Activated T-helper 2 cell treated with anti-CD3 and anti-CD28 coated beads, Interferon-gamma antibody, Interleukin-2, Interleukin-4, amounts not matched to agents 10 μg/mL and 5 μg/mL and 100 μg/mL, durations not matched to agents 14 hours and 24 hours and 36 hours (primary cell): ENCODE measurements around the gene CEBPA. TPM values are rescaled to one million over a fixed set of nuclear protein-coding genes. Genes with fewer than 3 reads are reported as not detected.
"Not testable (repeated sequence)": the region's sequence is repeated elsewhere in the genome, so short reads cannot be mapped to it uniquely, and the experiment has no call there.

Experiments
- DNase-seq: peaks from one replicate; pipeline ENCODE4 v3.0.0; 2021; ENCODE audit warnings: low spot score
- H3K27ac Mint-ChIP-seq: one replicate; pipeline ENCODE4 v1.8.0; 2021; ENCODE audit warnings: mixed read lengths
- H3K27me3 Mint-ChIP-seq: one replicate; pipeline ENCODE4 v1.8.0; 2021; ENCODE audit warnings: low read depth, mixed read lengths
- H3K36me3 Mint-ChIP-seq: one replicate; pipeline ENCODE4 v1.8.0; 2021; ENCODE audit warnings: low read depth, mixed read lengths
- H3K4me1 Mint-ChIP-seq: one replicate; pipeline ENCODE4 v1.8.0; 2021; ENCODE audit warnings: low read depth, mixed read lengths
- H3K4me3 Mint-ChIP-seq: one replicate; pipeline ENCODE4 v1.8.0; 2021; ENCODE audit warnings: low read depth, mild to moderate bottlenecking, moderate library complexity, mixed read lengths
- H3K9me3 Mint-ChIP-seq: one replicate; pipeline ENCODE4 v1.8.0; 2021; ENCODE audit warnings: mixed read lengths
- intact Hi-C: fragments of 100-400 bp; cut with micrococcal nuclease; formaldehyde crosslinking; loops from one replicate; pipeline ENCODE4 v1.15.1; 2023
- total RNA-seq: library from RNA; stranded (reverse); gene quantifications from 2 replicates; pipeline ENCODE4 v1.2.3, GENCODE V29; 2022

The CEBPA gene
- total RNA-seq, 1 donor from 2014 or later, result 0.73 TPM

- Mint-ChIP-seq H3K36me3 (no peaks in the 10 kb centered on the region), H3K27me3 (peaks cover 34% of the 10 kb centered on the region), H3K4me1 (no peaks in the 10 kb centered on the region), H3K4me3 (no peak overlapping the region), H3K9me3 (no peaks in the 10 kb centered on the region), H3K27ac (no peak overlapping the region)
- intact Hi-C loops, result no loop called here
- DNase-seq, result no peak
Measured at GRCh38 chr19:33295621-33296487, 6.5 kb downstream of the CEBPA start.

DNA sequence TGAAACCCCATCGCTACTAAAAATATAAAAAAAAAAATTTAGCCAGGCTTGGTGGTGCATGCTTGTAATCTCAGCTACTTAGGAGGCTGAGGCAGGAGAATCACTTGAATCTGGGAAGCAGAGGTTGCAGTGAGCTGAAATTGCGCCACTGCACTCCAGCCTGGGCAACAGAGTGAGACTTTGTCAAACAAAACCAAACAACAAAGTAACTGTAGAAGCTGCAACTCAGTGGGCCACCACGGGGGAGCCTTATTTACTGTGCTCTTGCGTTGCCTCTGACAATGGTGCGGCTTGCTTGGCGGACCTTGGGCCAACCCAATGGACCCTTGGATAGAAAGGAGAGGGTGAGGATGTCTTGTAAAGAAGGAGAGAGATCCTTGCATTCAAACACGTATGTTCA is 7.3 kb downstream of the CEBPA start:
- intact Hi-C loops, H3K9me3 Mint-ChIP-seq, H3K4me3 Mint-ChIP-seq, DNase-seq, H3K36me3 Mint-ChIP-seq, H3K4me1 Mint-ChIP-seq, H3K27ac Mint-ChIP-seq: not testable (repeated sequence)
- H3K27me3 Mint-ChIP-seq, result peaks cover 26% of the 10 kb centered on the region

- intact Hi-C loops, result no loop called here
- no peak for DNase-seq
- Mint-ChIP-seq H3K4me3 (no peak overlapping the region), H3K27ac (no peak overlapping the region), H3K9me3 (no peaks in the 10 kb centered on the region), H3K4me1 (no peaks in the 10 kb centered on the region), H3K27me3 (peaks cover 21% of the 10 kb centered on the region), H3K36me3 (no peaks in the 10 kb centered on the region)
Measured at GRCh38 chr19:33294058-33294798, 8.1 kb downstream of the CEBPA start.

GRCh38 chr19:33293255-33294057 is 8.9 kb downstream of the CEBPA start:
- Mint-ChIP-seq H3K4me3 (no peak overlapping the region), H3K36me3 (peaks cover 5% of the 10 kb centered on the region), H3K4me1 (no peaks in the 10 kb centered on the region), H3K27ac (no peak overlapping the region), H3K9me3 (peaks cover 7% of the 10 kb centered on the region), H3K27me3 (peaks cover 16% of the 10 kb centered on the region)
- intact Hi-C loops, result no loop called here
- no peak for DNase-seq

- Mint-ChIP-seq H3K4me1 (no peaks in the 10 kb centered on the region), H3K9me3 (peaks cover 15% of the 10 kb centered on the region), H3K27me3 (peaks cover 21% of the 10 kb centered on the region), H3K36me3 (peaks cover 10% of the 10 kb centered on the region), H3K4me3 (no peak overlapping the region), H3K27ac (no peak overlapping the region)
- intact Hi-C loops, result no loop called here
- no peak for DNase-seq
Measured at GRCh38 chr19:33292595-33293254, 9.6 kb downstream of the CEBPA start.

GRCh38 chr19:33291623-33292534 is 10.5 kb downstream of the CEBPA start:
- Mint-ChIP-seq H3K36me3 (peaks cover 11% of the 10 kb centered on the region), H3K27ac (no peak overlapping the region), H3K4me1 (peaks cover 2% of the 10 kb centered on the region), H3K9me3 (peaks cover 18% of the 10 kb centered on the region), H3K27me3 (peaks cover 18% of the 10 kb centered on the region), H3K4me3 (no peak overlapping the region)
- no peak for DNase-seq
- intact Hi-C loops, result no loop called here

DNA sequence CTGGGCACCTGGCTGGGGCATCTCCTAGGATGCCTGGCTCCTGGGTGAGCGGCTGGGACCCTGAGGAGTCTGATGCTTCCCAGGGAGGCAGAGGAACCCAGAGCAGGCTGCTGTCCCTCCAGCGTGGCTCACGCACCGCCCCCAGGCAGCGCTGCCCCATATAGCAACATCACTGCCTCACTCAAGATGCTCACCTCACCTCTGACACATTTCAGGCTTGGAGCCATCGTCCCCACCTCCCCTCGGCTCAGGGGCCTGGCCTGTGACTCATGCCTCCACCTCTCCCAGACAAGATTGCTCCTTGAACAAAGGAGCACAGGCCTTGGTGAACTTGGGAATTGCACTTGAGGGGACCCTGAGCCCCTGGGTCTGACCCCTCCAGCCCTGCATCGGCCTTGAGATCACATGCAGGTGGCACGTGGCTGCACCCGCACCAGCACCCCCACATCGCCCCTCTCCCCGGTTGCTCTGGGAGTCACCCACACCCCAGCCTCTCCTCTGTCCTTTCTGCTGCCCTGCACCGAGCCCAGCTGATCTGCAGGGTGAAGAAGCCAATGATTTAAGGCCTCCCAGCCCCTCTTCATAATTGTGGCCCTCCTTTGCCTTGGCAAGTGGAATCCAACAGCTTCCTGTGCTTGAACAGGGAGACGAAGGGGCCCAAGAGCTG is 11.2 kb downstream of the CEBPA start:
- DNase-seq, result no peak
- H3K36me3 Mint-ChIP-seq, result peaks cover 11% of the 10 kb centered on the region
- H3K4me3 Mint-ChIP-seq, result no peak overlapping the region
- H3K27me3 Mint-ChIP-seq, result peaks cover 16% of the 10 kb centered on the region
- H3K4me1 Mint-ChIP-seq, result peaks cover 4% of the 10 kb centered on the region
- intact Hi-C loops, result no loop called here
- H3K27ac Mint-ChIP-seq, result no peak overlapping the region
- H3K9me3 Mint-ChIP-seq, result peaks cover 18% of the 10 kb centered on the region

GRCh38 chr19:33290082-33290815 is 12.1 kb downstream of the CEBPA start:
- Mint-ChIP-seq H3K4me3 (no peak overlapping the region), H3K4me1 (peaks cover 4% of the 10 kb centered on the region), H3K9me3 (peaks cover 18% of the 10 kb centered on the region), H3K36me3 (peaks cover 11% of the 10 kb centered on the region), H3K27ac (no peak overlapping the region), H3K27me3 (peaks cover 16% of the 10 kb centered on the region)
- intact Hi-C loops, result no loop called here
- DNase-seq, result no peak

DNA sequence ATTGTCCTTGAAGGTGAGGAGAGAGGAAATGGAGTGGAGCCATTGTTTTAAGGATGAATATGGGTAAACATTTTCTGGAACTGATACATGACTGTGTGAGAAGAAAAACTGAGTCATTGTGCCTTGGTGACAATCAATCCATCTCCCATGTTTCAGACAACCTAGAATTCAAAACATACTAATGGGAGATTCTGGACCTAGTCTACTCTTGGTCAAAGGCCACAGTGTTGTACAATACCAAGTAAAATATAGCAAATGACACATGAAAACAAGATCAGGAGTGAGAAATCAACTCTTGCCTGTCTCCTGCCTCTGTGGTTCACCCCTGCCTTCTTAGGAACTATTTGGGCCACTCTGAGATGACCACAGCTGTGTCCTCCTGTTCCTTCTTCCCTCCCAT is 13.1 kb downstream of the CEBPA start:
- intact Hi-C loops, result no loop called here
- H3K27ac Mint-ChIP-seq, result no peak overlapping the region
- peaks cover 16% of the 10 kb centered on the region for H3K27me3 Mint-ChIP-seq
- no peak for DNase-seq
- H3K9me3 Mint-ChIP-seq, result peaks cover 18% of the 10 kb centered on the region
- peaks cover 11% of the 10 kb centered on the region for H3K36me3 Mint-ChIP-seq
- peaks cover 4% of the 10 kb centered on the region for H3K4me1 Mint-ChIP-seq
- no peak overlapping the region for H3K4me3 Mint-ChIP-seq

GRCh38 chr19:33288666-33289065 is 13.7 kb downstream of the CEBPA start:
- Mint-ChIP-seq H3K4me3 (no peak overlapping the region), H3K27ac (no peak overlapping the region)

DNA sequence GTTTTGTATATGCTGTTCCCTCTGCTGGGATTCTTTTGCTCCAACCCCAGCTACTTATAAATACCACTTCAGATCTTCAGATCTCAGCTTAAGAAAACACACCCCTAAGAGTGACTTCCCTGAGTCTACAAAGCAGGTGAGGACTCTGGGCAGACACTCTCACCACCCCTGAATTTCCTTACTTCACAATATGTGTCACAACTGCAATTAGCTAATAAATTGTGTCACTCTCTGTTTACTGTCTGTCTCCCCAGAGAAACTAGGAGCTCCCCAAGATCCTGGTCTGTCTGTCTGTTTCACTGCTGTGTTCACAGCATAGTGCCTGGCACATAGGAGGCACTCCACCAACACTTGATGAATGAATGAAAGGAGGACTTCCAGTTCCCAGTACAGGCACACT is 14.4 kb downstream of the CEBPA start:
- peaks cover 18% of the 10 kb centered on the region for H3K9me3 Mint-ChIP-seq
- no peak for DNase-seq
- H3K27me3 Mint-ChIP-seq, result peaks cover 7% of the 10 kb centered on the region
- no peak overlapping the region for H3K27ac Mint-ChIP-seq
- peaks cover 4% of the 10 kb centered on the region for H3K4me1 Mint-ChIP-seq
- no peak overlapping the region for H3K4me3 Mint-ChIP-seq
- H3K36me3 Mint-ChIP-seq, result peaks cover 11% of the 10 kb centered on the region
- intact Hi-C loops, result no loop called here

More at GRCh38 chr19:33288666-33289065, 13.7 kb downstream of the CEBPA start:
- DNase-seq, result no peak
- Mint-ChIP-seq H3K9me3 (peaks cover 18% of the 10 kb centered on the region), H3K4me1 (peaks cover 4% of the 10 kb centered on the region), H3K36me3 (peaks cover 11% of the 10 kb centered on the region), H3K27me3 (peaks cover 12% of the 10 kb centered on the region)
- intact Hi-C loops, result no loop called here
